ENCODE measurements around the gene VWCE.
"Not testable (repeated sequence)": the region's sequence is repeated elsewhere in the genome, so short reads cannot be mapped to it uniquely, and the experiment has no call there.

Gene VWCE

DNA sequence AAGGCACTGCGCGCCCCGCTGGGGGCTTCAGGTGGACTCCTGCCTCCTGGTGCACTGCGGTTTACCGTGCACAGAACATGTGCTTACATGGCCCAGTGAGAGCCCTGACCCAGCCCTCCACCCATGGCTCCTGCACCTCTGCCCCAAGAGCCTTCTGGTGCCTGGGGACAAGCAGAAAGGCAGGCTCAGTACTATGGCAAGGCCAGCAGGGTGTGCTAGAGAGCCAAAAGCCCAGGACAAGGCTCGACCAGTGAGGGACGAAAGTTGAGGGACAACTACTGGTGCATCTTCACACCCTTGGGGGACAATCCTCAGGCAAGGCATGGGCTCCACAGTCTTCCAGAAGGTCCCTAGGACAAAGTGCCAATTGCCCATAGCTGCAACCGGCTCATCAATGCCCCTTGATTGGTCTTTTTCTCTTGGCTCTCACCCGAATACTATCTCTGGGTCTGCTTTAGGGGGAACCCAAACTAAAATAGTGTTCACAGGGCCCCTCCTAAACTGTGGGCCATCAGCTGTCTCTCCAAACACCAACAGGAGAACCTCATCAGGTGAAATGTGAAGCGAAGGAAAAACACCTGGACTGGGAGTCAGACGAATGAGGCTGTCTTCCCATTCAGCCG, 40.6 kb downstream of the VWCE start:
- TF ChIP-seq JUND (IDR thresholded peaks at IDR 0.05; ENCODE audit: low read depth), result no peak
- in situ Hi-C loops (cut with HindIII; ENCODE audit: low pct_unique_long_range_greater_than_20kb, low sequenced_read_pairs), result no loop called here
- DNase-seq (ENCODE audit: low read depth in 1 of 2, low spot score in 1 of 2), result peak; percentile 76 to 78

GRCh38 chr11:61252332-61252731, 42.8 kb downstream of the VWCE start:
- DNase-seq (ENCODE audit: low read depth in 1 of 2, low spot score in 1 of 2); in situ Hi-C loops (cut with HindIII; ENCODE audit: low pct_unique_long_range_greater_than_20kb, low sequenced_read_pairs): not testable (repeated sequence)

- DNase-seq (ENCODE audit: low read depth in 1 of 2, low spot score in 1 of 2); in situ Hi-C loops (cut with HindIII; ENCODE audit: low pct_unique_long_range_greater_than_20kb, low sequenced_read_pairs): not testable (repeated sequence)
Observed at GRCh38 chr11:61250796-61251765, 44.0 kb downstream of the VWCE start.

DNA sequence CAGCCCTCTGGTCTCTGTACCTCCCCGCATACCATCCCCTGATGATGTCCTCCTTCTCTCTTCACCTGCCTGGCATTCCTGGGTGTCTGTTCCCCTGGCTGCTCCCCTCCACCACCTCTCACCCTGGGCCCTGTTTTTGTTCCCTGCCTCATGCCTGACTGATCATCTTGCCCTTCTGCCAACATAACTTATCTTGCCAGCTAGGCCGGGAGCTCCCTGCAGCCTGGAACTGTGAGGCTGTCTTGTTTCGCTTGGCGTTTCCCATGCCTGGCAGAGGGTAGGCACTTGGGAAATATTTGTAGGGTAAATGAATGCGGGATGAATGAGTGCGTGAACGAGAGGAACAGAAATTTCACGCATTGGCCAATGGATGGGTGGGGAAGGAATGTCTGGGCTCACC, 45.9 kb downstream of the VWCE start:
- not testable (repeated sequence) for DNase-seq (ENCODE audit: low read depth in 1 of 2, low spot score in 1 of 2)

GRCh38 chr11:61248071-61248470, 47.0 kb downstream of the VWCE start:
- in situ Hi-C loops (cut with HindIII; ENCODE audit: low pct_unique_long_range_greater_than_20kb, low sequenced_read_pairs); DNase-seq (ENCODE audit: low read depth in 1 of 2, low spot score in 1 of 2): not testable (repeated sequence)

More for the DNA sequence above, 45.9 kb downstream of the VWCE start:
- in situ Hi-C loops (cut with HindIII; ENCODE audit: low pct_unique_long_range_greater_than_20kb, low sequenced_read_pairs), result not testable (repeated sequence)

DNA sequence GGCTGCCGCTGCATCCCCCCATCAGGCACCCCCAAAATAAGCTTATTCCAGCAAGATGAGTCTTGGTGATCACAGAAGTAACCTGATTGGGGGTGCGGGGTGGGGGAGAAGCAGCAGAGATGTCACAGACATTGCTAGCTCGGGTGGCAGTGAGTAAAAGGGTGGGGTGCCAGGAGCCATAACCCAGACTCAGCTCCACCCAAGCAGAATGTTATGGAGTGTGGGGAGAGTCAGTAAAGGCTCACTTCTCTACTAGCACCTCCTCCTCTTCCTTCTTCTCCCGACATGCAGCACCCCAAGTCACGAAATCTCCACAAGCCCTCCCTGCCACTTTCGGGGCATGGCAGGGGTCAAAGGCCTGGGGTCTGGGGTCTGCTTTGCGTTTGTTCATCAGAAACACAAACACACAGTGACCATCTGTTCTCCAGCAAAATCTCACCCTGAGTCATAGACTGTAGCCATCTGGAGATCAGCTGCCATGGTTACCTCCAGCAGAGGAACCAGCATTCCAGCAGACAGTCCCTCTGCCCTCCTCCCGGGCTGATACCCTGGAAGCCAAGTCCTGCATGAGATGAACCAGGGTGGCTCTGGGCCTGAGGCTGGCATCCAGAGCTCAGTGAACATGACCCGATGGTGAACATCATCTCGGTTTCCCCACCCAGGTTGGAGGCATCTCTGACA, 49.7 kb downstream of the VWCE start:
- in situ Hi-C loops (cut with HindIII; ENCODE audit: low pct_unique_long_range_greater_than_20kb, low sequenced_read_pairs); DNase-seq (ENCODE audit: low read depth in 1 of 2, low spot score in 1 of 2): not testable (repeated sequence)

GRCh38 chr11:61241526-61241925, 53.6 kb downstream of the VWCE start:
- in situ Hi-C loops (cut with HindIII; ENCODE audit: low pct_unique_long_range_greater_than_20kb, low sequenced_read_pairs); DNase-seq (ENCODE audit: low read depth in 1 of 2, low spot score in 1 of 2): not testable (repeated sequence)

GRCh38 chr11:61240875-61241274, 54.2 kb downstream of the VWCE start, which contains the start of gene PGA5:
Gene PGA5, plus strand, starts transcription at chr11:61241175. Its CDS starts 52 bp downstream, at chr11:61241227.
- in situ Hi-C loops (cut with HindIII; ENCODE audit: low pct_unique_long_range_greater_than_20kb, low sequenced_read_pairs); DNase-seq (ENCODE audit: low read depth in 1 of 2, low spot score in 1 of 2): not testable (repeated sequence)

- DNase-seq (ENCODE audit: low read depth in 1 of 2, low spot score in 1 of 2); in situ Hi-C loops (cut with HindIII; ENCODE audit: low pct_unique_long_range_greater_than_20kb, low sequenced_read_pairs): not testable (repeated sequence)
Observed at GRCh38 chr11:61240288-61240687, 54.8 kb downstream of the VWCE start.

- DNase-seq (ENCODE audit: low read depth in 1 of 2, low spot score in 1 of 2); in situ Hi-C loops (cut with HindIII; ENCODE audit: low pct_unique_long_range_greater_than_20kb, low sequenced_read_pairs): not testable (repeated sequence)
Observed at GRCh38 chr11:61237130-61237529, 58.0 kb downstream of the VWCE start.

DNA sequence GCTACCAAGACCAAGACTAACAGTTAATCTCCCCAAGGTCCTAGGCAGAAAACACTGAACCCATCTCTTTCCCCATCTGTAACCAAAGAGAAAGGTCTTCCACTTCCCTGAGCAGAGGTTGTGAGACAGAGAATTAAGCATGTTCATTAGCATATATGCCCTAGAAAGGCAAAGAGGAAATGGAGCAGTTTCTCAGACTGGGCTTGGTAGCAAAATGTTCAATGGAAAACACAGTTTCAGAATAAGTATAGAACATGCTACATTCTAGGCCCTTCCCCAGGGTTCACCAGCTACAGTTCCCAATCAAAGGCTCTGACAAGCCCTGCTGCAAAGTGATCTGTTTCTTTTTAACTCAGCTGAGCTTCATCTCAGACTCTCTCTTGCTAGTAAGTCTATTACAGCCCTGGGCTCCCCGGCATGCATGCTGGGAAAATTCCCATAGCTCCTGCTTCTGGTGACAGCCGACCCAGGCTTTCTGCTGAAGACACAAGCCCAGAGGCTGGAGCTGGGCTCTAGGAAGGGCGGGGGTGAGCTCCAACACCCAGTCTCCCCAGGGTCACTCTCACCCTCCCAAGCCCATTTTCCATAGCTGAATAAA, 62.5 kb downstream of the VWCE start:
- in situ Hi-C loops (cut with HindIII; ENCODE audit: low pct_unique_long_range_greater_than_20kb, low sequenced_read_pairs), result not testable (repeated sequence)

DNA sequence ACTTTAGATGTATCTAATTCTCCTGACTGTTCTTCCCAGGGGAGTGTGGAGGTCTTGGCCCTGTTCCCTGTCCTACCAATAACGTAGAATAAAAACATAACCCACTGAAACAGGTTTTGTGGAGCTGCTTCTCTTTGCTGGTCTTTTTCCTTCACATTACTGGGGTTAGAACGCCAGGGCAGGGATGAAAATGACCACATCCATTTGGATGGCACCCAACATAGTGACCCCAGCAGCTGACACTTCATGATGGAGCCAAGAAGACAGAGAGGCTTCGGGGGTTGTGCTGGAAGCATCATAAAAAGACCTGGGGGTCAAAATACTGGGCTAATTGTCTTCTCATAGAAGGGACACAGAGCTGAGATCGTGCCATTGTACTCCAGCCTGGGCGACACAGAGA, 63.5 kb downstream of the VWCE start:
- DNase-seq (ENCODE audit: low read depth in 1 of 2, low spot score in 1 of 2); in situ Hi-C loops (cut with HindIII; ENCODE audit: low pct_unique_long_range_greater_than_20kb, low sequenced_read_pairs): not testable (repeated sequence)

More for the DNA sequence above, 62.5 kb downstream of the VWCE start:
- DNase-seq (ENCODE audit: low read depth in 1 of 2, low spot score in 1 of 2), result not testable (repeated sequence)

- DNase-seq (ENCODE audit: low read depth in 1 of 2, low spot score in 1 of 2); in situ Hi-C loops (cut with HindIII; ENCODE audit: low pct_unique_long_range_greater_than_20kb, low sequenced_read_pairs): not testable (repeated sequence)
Observed at GRCh38 chr11:61231033-61231432, 64.1 kb downstream of the VWCE start.

DNA sequence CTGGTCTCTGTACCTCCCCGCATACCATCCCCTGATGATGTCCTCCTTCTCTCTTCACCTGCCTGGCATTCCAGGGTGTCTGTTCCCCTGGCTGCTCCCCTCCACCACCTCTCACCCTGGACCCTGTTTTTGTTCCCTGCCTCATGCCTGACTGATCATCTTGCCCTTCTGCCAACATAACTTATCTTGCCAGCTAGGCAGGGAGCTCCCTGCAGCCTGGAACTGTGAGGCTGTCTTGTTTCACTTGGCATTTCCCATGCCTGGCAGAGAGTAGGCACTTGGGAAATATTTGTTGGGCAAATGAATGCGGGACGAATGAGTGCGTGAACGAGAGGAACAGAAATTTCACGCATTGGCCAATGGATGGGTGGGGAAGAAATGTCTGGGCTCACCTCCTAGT, 65.7 kb downstream of the VWCE start:
- DNase-seq (ENCODE audit: low read depth in 1 of 2, low spot score in 1 of 2); in situ Hi-C loops (cut with HindIII; ENCODE audit: low pct_unique_long_range_greater_than_20kb, low sequenced_read_pairs): not testable (repeated sequence)

DNA sequence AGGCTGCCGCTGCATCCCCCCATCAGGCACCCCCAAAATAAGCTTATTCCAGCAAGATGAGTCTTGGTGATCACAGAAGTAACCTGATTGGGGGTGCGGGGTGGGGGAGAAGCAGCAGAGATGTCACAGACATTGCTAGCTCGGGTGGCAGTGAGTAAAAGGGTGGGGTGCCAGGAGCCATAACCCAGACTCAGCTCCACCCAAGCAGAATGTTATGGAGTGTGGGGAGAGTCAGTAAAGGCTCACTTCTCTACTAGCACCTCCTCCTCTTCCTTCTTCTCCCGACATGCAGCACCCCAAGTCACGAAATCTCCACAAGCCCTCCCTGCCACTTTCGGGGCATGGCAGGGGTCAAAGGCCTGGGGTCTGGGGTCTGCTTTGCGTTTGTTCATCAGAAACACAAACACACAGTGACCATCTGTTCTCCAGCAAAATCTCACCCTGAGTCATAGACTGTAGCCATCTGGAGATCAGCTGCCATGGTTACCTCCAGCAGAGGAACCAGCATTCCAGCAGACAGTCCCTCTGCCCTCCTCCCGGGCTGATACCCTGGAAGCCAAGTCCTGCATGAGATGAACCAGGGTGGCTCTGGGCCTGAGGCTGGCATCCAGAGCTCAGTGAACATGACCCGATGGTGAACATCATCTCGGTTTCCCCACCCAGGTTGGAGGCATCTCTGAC, 68.5 kb downstream of the VWCE start:
- in situ Hi-C loops (cut with HindIII; ENCODE audit: low pct_unique_long_range_greater_than_20kb, low sequenced_read_pairs); DNase-seq (ENCODE audit: low read depth in 1 of 2, low spot score in 1 of 2): not testable (repeated sequence)

DNA sequence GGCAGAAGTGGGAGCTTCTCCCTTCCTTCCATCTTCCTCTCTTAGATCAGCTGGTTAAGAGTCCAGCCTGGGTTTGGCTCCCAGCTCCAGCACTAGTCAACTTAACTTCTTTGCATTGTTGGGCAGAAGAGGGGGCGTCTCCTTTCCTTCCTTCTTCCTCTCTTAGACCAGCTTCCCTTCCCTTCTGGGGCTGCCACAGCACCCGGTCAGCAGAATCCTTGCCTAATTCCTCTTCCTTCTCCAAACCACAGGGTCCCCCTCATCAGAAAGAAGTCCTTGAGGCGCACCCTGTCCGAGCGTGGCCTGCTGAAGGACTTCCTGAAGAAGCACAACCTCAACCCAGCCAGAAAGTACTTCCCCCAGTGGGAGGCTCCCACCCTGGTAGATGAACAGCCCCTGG, 72.4 kb downstream of the VWCE start:
- DNase-seq (ENCODE audit: low read depth in 1 of 2, low spot score in 1 of 2); in situ Hi-C loops (cut with HindIII; ENCODE audit: low pct_unique_long_range_greater_than_20kb, low sequenced_read_pairs): not testable (repeated sequence)

GRCh38 chr11:61222047-61222446, 73.1 kb downstream of the VWCE start, which contains the start of gene PGA4:
Gene PGA4, plus strand, starts transcription at chr11:61222347. Its CDS starts 54 bp downstream, at chr11:61222401.
- DNase-seq (ENCODE audit: low read depth in 1 of 2, low spot score in 1 of 2); in situ Hi-C loops (cut with HindIII; ENCODE audit: low pct_unique_long_range_greater_than_20kb, low sequenced_read_pairs): not testable (repeated sequence)

Data from T47D (cell line).